Measurements from ENCODE around the gene RNH1. TPM values are rescaled to one million over a fixed set of nuclear protein-coding genes. Genes with fewer than 3 reads are reported as not detected.
A peak's percentile ranks its signal among the peaks of the same experiment; 100 is the strongest.
"Not testable (repeated sequence)": the region's sequence is repeated elsewhere in the genome, so short reads cannot be mapped to it uniquely, and the experiment has no call there.

RNH1 gene
- total RNA-seq, 4 donors from 2014 or later: 243 to 354 (median 264) TPM

GRCh38 chr11:526192-526591 lies 19.1 kb upstream of the RNH1 start:
- H3K4me3 ChIP-seq: no peak overlapping the region
- H3K9me3 ChIP-seq: no peaks in the 10 kb centered on the region
- no peaks in the 10 kb centered on the region for H3K4me1 ChIP-seq
- no peak for TF ChIP-seq CTCF (IDR thresholded peaks at IDR 0.05)
- no peak for TF ChIP-seq POLR2A (IDR thresholded peaks at IDR 0.05)
- WGBS, 2 donors (ENCODE audit: low coverage in 1 of 2): 67 to 80% methylated on average over 3 to 12 of the region's 17 CpGs
- no peak overlapping the region for H3K27ac ChIP-seq
- H3K36me3 ChIP-seq: peaks cover 0 to 11% of the 10 kb centered on the region in 2 donors
- H3K27me3 ChIP-seq: no peaks in the 10 kb centered on the region
- no peak for ATAC-seq

- no peak overlapping the region for H3K4me3 ChIP-seq
- H3K4me1 ChIP-seq: peaks cover 0 to 12% (median 0%) of the 10 kb centered on the region in 3 donors
- no peak for TF ChIP-seq POLR2A (IDR thresholded peaks at IDR 0.05)
- no peak for ATAC-seq
- no peaks in the 10 kb centered on the region for H3K27me3 ChIP-seq
- H3K36me3 ChIP-seq: no peaks in the 10 kb centered on the region
- 87% methylated on average over 3 of the region's 10 CpGs; no CpG with 5 or more reads in 1 of the 2 donors for WGBS, 2 donors (ENCODE audit: low coverage in 1 of 2)
- peaks cover 0 to 9% (median 0%) of the 10 kb centered on the region in 3 donors for H3K9me3 ChIP-seq
- no peak overlapping the region for H3K27ac ChIP-seq
These were observed 14.2 kb upstream of the RNH1 start for GRCh38 chr11:521177-521688.

GRCh38 chr11:520428-521176 lies 13.6 kb upstream of the RNH1 start:
- peaks cover 0 to 9% (median 0%) of the 10 kb centered on the region in 3 donors for H3K9me3 ChIP-seq
- no peaks in the 10 kb centered on the region for H3K36me3 ChIP-seq
- peaks cover 0 to 12% (median 0%) of the 10 kb centered on the region in 3 donors for H3K4me1 ChIP-seq
- H3K27ac ChIP-seq: no peak overlapping the region
- no peak for ATAC-seq
- TF ChIP-seq CTCF (IDR thresholded peaks at IDR 0.05) (no peak), POLR2A (IDR thresholded peaks at IDR 0.05) (no peak), POLR2AphosphoS5 (IDR thresholded peaks at IDR 0.05) (no peak), EP300 (IDR thresholded peaks at IDR 0.05) (no peak)
- no peaks in the 10 kb centered on the region for H3K27me3 ChIP-seq
- WGBS, 2 donors (ENCODE audit: low coverage in 1 of 2): 88 to 93% methylated on average over 5 to 21 of the region's 39 CpGs
- H3K4me3 ChIP-seq: no peak overlapping the region

- no peak for TF ChIP-seq EP300 (IDR thresholded peaks at IDR 0.05)
- peak; percentile 26 to 46 for TF ChIP-seq POLR2A (IDR thresholded peaks at IDR 0.05)
- TF ChIP-seq CTCF (IDR thresholded peaks at IDR 0.05): peak in 3 of 4 experiments; percentile 100
- peak; percentile 78 for TF ChIP-seq POLR2AphosphoS5 (IDR thresholded peaks at IDR 0.05)
- peak overlapping the region; percentile 19 to 87 (median 78) for H3K27ac ChIP-seq
- peaks cover 0 to 14% of the 10 kb centered on the region in 2 donors for H3K36me3 ChIP-seq
- H3K9me3 ChIP-seq: peaks cover 0 to 9% (median 0%) of the 10 kb centered on the region in 3 donors
- no peaks in the 10 kb centered on the region for H3K27me3 ChIP-seq
- H3K4me3 ChIP-seq: peak overlapping the region in 1 of 2 donors; percentile 34
- ATAC-seq: peak; percentile 99
- 32 to 43% methylated on average over 8 to 10 of the region's 74 CpGs for WGBS, 2 donors (ENCODE audit: low coverage in 1 of 2)
- H3K4me1 ChIP-seq: peaks cover 0 to 12% (median 0%) of the 10 kb centered on the region in 3 donors
These were observed 11.6 kb upstream of the RNH1 start for GRCh38 chr11:518463-519202.

- H3K36me3 ChIP-seq: peaks cover 0 to 28% of the 10 kb centered on the region in 2 donors
- H3K4me3 ChIP-seq, H3K9me3 ChIP-seq, ATAC-seq, H3K27me3 ChIP-seq: not testable (repeated sequence)
- peaks cover 0 to 12% (median 0%) of the 10 kb centered on the region in 3 donors for H3K4me1 ChIP-seq
- 82% methylated on average over 6 of the region's 43 CpGs; no CpG with 5 or more reads in 1 of the 2 donors for WGBS, 2 donors (ENCODE audit: low coverage in 1 of 2)
- H3K27ac ChIP-seq: peak overlapping the region in 2 of 4 donors; percentile 81 to 87
These were observed 10.1 kb upstream of the RNH1 start for GRCh38 chr11:516918-517685.
